ENCODE measurements around the gene IFT43. TPM values are rescaled to one million over a fixed set of nuclear protein-coding genes. Genes with fewer than 3 reads are reported as not detected.

The IFT43 gene
- total and polyA plus RNA-seq, 9 of the 15 experiments (the other 6 are each of a cell fraction or from before 2014, with no cell fraction given): 4.9 to 12.8 (median 8.0) TPM

DNA sequence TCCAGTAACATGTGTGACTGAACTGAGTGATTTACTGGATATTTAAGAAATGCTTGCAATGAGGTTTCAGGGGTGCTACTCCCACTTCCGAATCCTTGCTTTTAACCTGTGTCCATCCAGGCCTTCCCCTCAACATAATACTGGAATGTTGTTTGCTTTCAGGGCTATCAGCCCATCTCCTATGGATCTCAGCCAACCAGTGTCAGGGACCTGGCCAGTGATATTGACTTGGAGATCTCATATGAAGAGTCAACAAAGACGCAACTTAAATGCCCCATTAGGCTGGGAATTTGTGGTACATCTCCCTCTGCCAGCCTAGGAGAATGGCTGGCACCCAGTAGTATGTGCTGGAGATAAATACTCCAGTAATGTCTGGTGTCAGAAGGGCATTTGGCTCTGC lies 889 bp upstream of the IFT43 start:
- Histone ChIP-seq H3K9me1 (ENCODE audit: control insufficient read depth, insufficient read depth, low read length) (no peaks in the 10 kb centered on the region), H3K4me1 (replicated peaks in 1 of 2; ENCODE audit: control insufficient read depth in 2 of 2, insufficient read depth in 2 of 2, low read length in 2 of 2) (peaks cover 4 to 13% of the 10 kb centered on the region in 2 experiments; a peak in 4 of 5 replicates), H2AFZ (ENCODE audit: low read depth, low read length) (no peak overlapping the region), H3K4me2 (ENCODE audit: insufficient read depth, low read length) (no peak overlapping the region), H3K4me3 (no peak overlapping the region), H3K27ac (ENCODE audit: extremely low read depth, low read depth, low read length) (no peak overlapping the region), H4K20me1 (replicated peaks; ENCODE audit: control insufficient read depth, insufficient read depth, low read length) (no peaks in the 10 kb centered on the region), H3K36me3 (ENCODE audit: control insufficient read depth, insufficient read depth, low read length) (no peaks in the 10 kb centered on the region), H3K9me3 (replicated peaks; ENCODE audit: control insufficient read depth, insufficient read depth, low read depth, low read length) (no peaks in the 10 kb centered on the region), H3K27me3 (ENCODE audit: control insufficient read depth in 2 of 2, insufficient read depth in 2 of 2, low read length in 2 of 2) (no peaks in the 10 kb centered on the region), H3K9ac (ENCODE audit: insufficient read depth in 1 of 2, low read depth in 2 of 2, low read length in 2 of 2) (no peak overlapping the region; a peak in 1 of 4 replicates), H3K79me2 (ENCODE audit: control insufficient read depth, insufficient read depth, low read length) (no peaks in the 10 kb centered on the region)
- FAIRE-seq: no peak
- ATAC-seq: no peak
- CTCF ChIA-PET (ENCODE audit: low intra/inter-chr PET ratio): no interaction called here
- intact Hi-C loops (cut with micrococcal nuclease): loop anchor here (5.0 kb wide), 1 partner anchor 407 kb away; the partner anchor contains the start of gene FLVCR2
- BruUV-seq (replicated peaks): no TSS peak
- in situ Hi-C loops (cut with MboI): loop anchor here (5.0 to 10.0 kb wide), 3 partner anchors 77 to 410 kb away; partner anchors contain the start of gene FLVCR2
- WGBS (ENCODE audit: insufficient coverage, low coverage, missing lambda C conversion rate): 58% methylated on average over 2 of the region's 2 CpGs
- DNase-seq (ENCODE audit: extremely low read depth in 1 of 4, low spot score in 3 of 4): no peak
- POLR2A ChIA-PET: no interaction called here
- TF ChIP-seq SP2 (IDR thresholded peaks at IDR 0.05; ENCODE audit: extremely low read depth, low read depth, low read length, poor library complexity, severe bottlenecking) (no peak), DMBX1 (CRISPR knock-in tag; IDR thresholded peaks at IDR 0.05; ENCODE audit: borderline replicate concordance) (no peak), ZKSCAN1 (IDR thresholded peaks at IDR 0.05; ENCODE audit: low read depth, low read length) (no peak), HMGN3 (IDR thresholded peaks at IDR 0.05; ENCODE audit: borderline replicate concordance, extremely low read depth, insufficient read length, low read depth, low read length) (no peak), EWSR1 (IDR thresholded peaks at IDR 0.05; ENCODE audit: borderline replicate concordance, low read depth, partially characterized antibody) (no peak), ZNF444 (CRISPR knock-in tag; IDR thresholded peaks at IDR 0.05) (no peak)

All from K562 (cell line).